ENCODE measurements around the gene TEAD1. TPM values are rescaled to one million over a fixed set of nuclear protein-coding genes. Genes with fewer than 3 reads are reported as not detected.

Gene TEAD1
- total RNA-seq, 2 experiments from 2014 or later = 0.11 TPM; not detected in 1

DNA sequence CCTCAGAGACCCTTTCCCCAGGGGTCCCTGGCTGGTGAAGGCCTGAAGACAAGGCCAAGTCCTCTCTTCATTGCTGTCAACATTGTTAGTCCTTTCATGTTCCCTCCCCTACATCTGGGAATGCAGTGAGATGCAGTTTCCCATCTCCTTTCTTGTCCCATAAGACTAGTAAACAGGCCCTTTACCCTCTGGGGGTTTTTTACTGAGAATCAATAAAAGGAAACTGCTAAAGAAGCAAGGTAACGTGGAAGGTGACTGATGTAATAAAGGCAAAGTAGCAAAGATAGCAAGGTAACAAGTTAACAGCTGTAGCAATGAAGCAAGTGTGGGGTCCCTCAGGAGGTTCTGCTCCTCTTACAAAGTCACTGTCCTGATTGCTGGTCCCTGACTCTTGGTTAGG lies 37.3 kb downstream of the TEAD1 start:
- no peaks in the 10 kb centered on the region for H3K4me1 ChIP-seq (ENCODE audit: insufficient read depth, low read length)
- H3K36me3 Mint-ChIP-seq (ENCODE audit: low read depth) = no peaks in the 10 kb centered on the region
- DNase-seq (no peak), ATAC-seq (ENCODE audit: poor library complexity) (no peak)
- no peaks in the 10 kb centered on the region for H3K9me3 ChIP-seq (ENCODE audit: control insufficient read depth in 1 of 2, insufficient read depth in 1 of 2, low read length in 2 of 2)
- no peak overlapping the region for H3K27ac ChIP-seq (ENCODE audit: low read depth in 1 of 2, low read length in 2 of 2)
- H3K4me1 Mint-ChIP-seq (ENCODE audit: low read depth) = no peaks in the 10 kb centered on the region
- H3K36me3 ChIP-seq (ENCODE audit: insufficient read depth, low read length) = no peaks in the 10 kb centered on the region
- H3K27me3 ChIP-seq (ENCODE audit: control insufficient read depth in 1 of 2, insufficient read depth in 2 of 2, low read length in 2 of 2) = peaks cover 6 to 17% of the 10 kb centered on the region in 2 experiments
- intact Hi-C loops (cut with DNase I, micrococcal nuclease) = no loop called here
- no peak overlapping the region for H3K4me3 ChIP-seq (ENCODE audit: low read length)
- peaks cover 79% of the 10 kb centered on the region for H3K27me3 Mint-ChIP-seq
- CTCF ChIA-PET = no interaction called here
- H3K9me3 Mint-ChIP-seq = no peaks in the 10 kb centered on the region
- POLR2A ChIA-PET = no interaction called here
- no peak for TF ChIP-seq CTCF (IDR thresholded peaks at IDR 0.05)
- H3K4me3 Mint-ChIP-seq = no peak overlapping the region
- H3K27ac Mint-ChIP-seq = no peak overlapping the region

- Mint-ChIP-seq H3K27ac (no peak overlapping the region), H3K4me3 (no peak overlapping the region), H3K27me3 (peaks cover 79% of the 10 kb centered on the region), H3K4me1 (ENCODE audit: low read depth) (peaks cover 3% of the 10 kb centered on the region), H3K36me3 (ENCODE audit: low read depth) (no peaks in the 10 kb centered on the region), H3K9me3 (no peaks in the 10 kb centered on the region)
- no peak for TF ChIP-seq CTCF (IDR thresholded peaks at IDR 0.05)
- Histone ChIP-seq H3K9me3 (ENCODE audit: control insufficient read depth in 1 of 2, insufficient read depth in 1 of 2, low read length in 2 of 2) (no peaks in the 10 kb centered on the region), H3K27me3 (ENCODE audit: control insufficient read depth in 1 of 2, insufficient read depth in 2 of 2, low read length in 2 of 2) (peaks cover 11 to 23% of the 10 kb centered on the region in 2 experiments), H3K36me3 (ENCODE audit: insufficient read depth, low read length) (no peaks in the 10 kb centered on the region), H3K4me1 (ENCODE audit: insufficient read depth, low read length) (no peaks in the 10 kb centered on the region), H3K4me3 (ENCODE audit: low read length) (no peak overlapping the region), H3K27ac (ENCODE audit: low read depth in 1 of 2, low read length in 2 of 2) (no peak overlapping the region)
- DNase-seq (no peak), ATAC-seq (ENCODE audit: poor library complexity) (no peak)
- CTCF ChIA-PET = no interaction called here
- POLR2A ChIA-PET = no interaction called here
- intact Hi-C loops (cut with DNase I, micrococcal nuclease) = no loop called here
Measured at GRCh38 chr11:12712132-12712531, 37.9 kb downstream of the TEAD1 start.

DNA sequence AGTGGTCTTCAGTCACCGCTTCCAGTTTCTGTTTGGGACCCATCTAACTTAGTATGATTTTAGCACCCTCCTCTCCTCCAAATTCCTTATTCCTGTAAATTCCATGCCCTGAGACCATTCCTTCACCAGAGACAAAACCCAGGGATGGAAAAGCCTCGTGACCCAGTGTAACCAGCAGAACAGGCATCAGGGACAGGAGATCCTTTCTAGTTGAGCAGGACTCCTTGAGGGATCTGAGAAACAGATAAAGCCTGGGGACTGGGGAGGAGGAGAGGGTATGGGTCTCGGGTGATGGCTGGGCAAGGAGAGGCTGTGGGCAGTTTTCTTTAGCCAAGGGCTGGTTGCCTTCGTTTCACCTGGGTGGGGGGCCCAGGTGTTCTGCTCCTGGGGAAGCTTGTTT lies 40.9 kb downstream of the TEAD1 start:
- H3K27me3 ChIP-seq (ENCODE audit: control insufficient read depth in 1 of 2, insufficient read depth in 2 of 2, low read length in 2 of 2) = peaks cover 14 to 25% of the 10 kb centered on the region in 2 experiments
- Mint-ChIP-seq H3K4me1 (ENCODE audit: low read depth) (peaks cover 18% of the 10 kb centered on the region), H3K27me3 (peaks cover 83% of the 10 kb centered on the region), H3K27ac (no peak overlapping the region), H3K9me3 (no peaks in the 10 kb centered on the region), H3K36me3 (ENCODE audit: low read depth) (no peaks in the 10 kb centered on the region), H3K4me3 (no peak overlapping the region)
- ChIA-PET CTCF (no interaction called here), POLR2A (no interaction called here)
- no peak overlapping the region for H3K27ac ChIP-seq (ENCODE audit: low read depth in 1 of 2, low read length in 2 of 2)
- DNase-seq = no peak
- TF ChIP-seq CTCF (IDR thresholded peaks at IDR 0.05) = no peak
- ATAC-seq (ENCODE audit: poor library complexity) = no peak
- peaks cover 0 to 3% of the 10 kb centered on the region in 2 experiments for H3K9me3 ChIP-seq (ENCODE audit: control insufficient read depth in 1 of 2, insufficient read depth in 1 of 2, low read length in 2 of 2)
- H3K4me3 ChIP-seq (ENCODE audit: low read length) = no peak overlapping the region
- no peaks in the 10 kb centered on the region for H3K36me3 ChIP-seq (ENCODE audit: insufficient read depth, low read length)
- H3K4me1 ChIP-seq (ENCODE audit: insufficient read depth, low read length) = peaks cover 9% of the 10 kb centered on the region
- intact Hi-C loops (cut with DNase I, micrococcal nuclease) = loop anchor here in 1 of 2 experiments (2.0 kb wide), 1 partner anchor 60 kb away; no protein-coding TSS in a partner anchor
